22Rv1 (cell line): ENCODE data around the gene TRMT2A.

Experiments
- CTCF ChIP-seq: fragments of 450-650 bp; IDR thresholded peaks from 2 replicates; pipeline ENCODE4 v1.5.1; 2017; ENCODE audit warnings: mild to moderate bottlenecking
- ZFX ChIP-seq: fragments of 450-650 bp; IDR thresholded peaks from 2 replicates; pipeline ENCODE4 v1.6.1; 2017; ENCODE audit warnings: antibody characterized with exemption, borderline replicate concordance

- TF ChIP-seq CTCF (no peak), ZFX (no peak)
Observed at GRCh38 chr22:20141186-20142077, 24.4 kb upstream of the TRMT2A start.
